NCI-H446 treated with DMSO at 0.1 percent for 48 hours (cell line): Measurements from ENCODE around the gene DUS1L.

Experiments used
- DNase-seq: peaks from one replicate; lab custom pipeline; 2025; lab: John Stamatoyannopoulos, UW

Gene DUS1L

GRCh38 chr17:82076018-82076784 lies 10.6 kb upstream of the DUS1L start:
- DNase-seq, result no peak

DNA sequence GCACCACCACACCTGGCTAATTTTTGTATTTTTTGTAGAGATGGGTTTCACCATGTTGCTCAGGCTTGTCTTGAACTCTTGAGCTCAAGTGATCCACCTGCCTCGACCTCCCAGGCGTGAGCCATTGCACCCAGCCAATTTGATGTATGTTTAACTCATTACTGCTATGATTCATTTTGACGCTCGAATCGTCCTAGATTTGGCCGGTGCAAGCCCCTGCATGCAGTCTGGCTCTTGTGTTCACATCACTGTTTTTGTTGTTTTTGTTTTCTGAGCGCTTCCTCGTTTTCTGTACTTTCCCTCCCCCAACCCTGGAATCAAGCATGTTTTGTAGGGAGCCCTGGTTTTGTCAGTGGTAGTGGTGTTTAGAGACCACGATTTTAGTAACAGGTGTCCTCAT lies 7.8 kb upstream of the DUS1L start:
- no peak for DNase-seq

DNA sequence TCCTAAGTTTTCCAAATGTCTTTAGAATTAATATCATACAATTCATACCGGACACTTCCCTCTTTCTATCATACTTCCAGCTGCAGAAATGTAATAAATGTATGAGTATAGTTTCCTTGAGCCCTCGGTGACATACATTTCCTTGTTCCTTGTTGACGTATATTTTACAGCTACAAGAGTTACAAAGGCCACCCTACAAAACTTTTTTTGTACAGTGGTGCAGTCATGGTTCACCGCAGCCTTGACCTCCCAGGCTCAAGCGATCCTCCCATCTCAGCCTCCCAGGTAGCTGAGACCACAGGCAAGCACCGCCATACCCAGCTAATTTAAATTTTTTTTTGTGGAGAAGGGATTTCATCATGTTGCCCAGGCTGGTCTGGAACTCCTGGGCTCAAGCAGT lies 7.2 kb upstream of the DUS1L start:
- DNase-seq, result no peak

DNA sequence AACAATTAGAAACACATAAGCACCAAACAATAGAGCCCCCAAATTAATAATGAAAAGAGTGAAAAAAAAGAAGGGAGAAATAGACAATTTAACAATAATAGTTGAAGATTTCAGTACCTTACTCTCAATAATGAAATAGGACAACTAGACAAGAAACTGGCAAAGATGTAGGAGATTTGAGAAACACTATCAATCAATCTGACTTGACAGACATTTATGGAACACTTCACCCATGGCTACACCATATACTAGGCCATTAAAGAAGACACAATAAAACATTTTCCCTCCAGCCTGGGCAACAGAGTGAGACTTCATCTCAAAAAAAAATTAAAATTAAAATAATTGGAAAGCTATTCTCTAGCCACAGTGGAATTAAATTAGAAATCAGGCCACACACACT lies 5.0 kb upstream of the DUS1L start:
- no peak for DNase-seq

GRCh38 chr17:82065193-82065637 lies 389 bp downstream of the DUS1L start:
- DNase-seq, result no peak

- no peak for DNase-seq
Observed at GRCh38 chr17:82064433-82065192, 991 bp downstream of the DUS1L start.

- DNase-seq, result no peak
Observed at GRCh38 chr17:82063424-82064415, 1.9 kb downstream of the DUS1L start.

- DNase-seq, result no peak
Observed at GRCh38 chr17:82062984-82063368, 2.6 kb downstream of the DUS1L start.

GRCh38 chr17:82062076-82062983 lies 3.3 kb downstream of the DUS1L start:
- no peak for DNase-seq

GRCh38 chr17:82061047-82061925 lies 4.3 kb downstream of the DUS1L start:
- DNase-seq, result no peak

GRCh38 chr17:82060614-82061013 lies 5.0 kb downstream of the DUS1L start:
- DNase-seq, result no peak

GRCh38 chr17:82060001-82060380 lies 5.6 kb downstream of the DUS1L start:
- DNase-seq, result no peak

- no peak for DNase-seq
Observed at GRCh38 chr17:82059272-82060000, 6.2 kb downstream of the DUS1L start.

DNA sequence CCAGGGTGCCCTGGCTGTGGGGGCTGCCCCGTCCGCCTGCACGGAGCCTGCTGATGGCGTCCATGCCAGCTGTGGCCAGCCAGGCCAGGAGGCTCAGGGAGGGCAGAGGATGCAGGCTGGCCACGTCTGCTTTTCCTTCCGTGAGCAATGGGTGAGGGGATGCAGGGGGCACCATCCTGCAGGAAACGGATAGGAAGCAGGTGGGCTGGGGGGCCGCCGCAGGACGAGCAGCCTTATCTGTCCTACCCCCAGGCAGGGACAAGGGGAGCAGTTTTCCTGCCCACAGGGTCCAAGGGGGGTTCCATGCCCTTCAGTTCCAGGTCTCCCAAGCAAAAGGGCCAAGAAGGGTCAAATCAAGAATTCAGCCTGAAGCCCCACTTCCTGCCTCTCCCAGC lies 6.8 kb downstream of the DUS1L start:
- no peak for DNase-seq

- no peak for DNase-seq
Observed at GRCh38 chr17:82058230-82058854, 7.3 kb downstream of the DUS1L start.

DNA sequence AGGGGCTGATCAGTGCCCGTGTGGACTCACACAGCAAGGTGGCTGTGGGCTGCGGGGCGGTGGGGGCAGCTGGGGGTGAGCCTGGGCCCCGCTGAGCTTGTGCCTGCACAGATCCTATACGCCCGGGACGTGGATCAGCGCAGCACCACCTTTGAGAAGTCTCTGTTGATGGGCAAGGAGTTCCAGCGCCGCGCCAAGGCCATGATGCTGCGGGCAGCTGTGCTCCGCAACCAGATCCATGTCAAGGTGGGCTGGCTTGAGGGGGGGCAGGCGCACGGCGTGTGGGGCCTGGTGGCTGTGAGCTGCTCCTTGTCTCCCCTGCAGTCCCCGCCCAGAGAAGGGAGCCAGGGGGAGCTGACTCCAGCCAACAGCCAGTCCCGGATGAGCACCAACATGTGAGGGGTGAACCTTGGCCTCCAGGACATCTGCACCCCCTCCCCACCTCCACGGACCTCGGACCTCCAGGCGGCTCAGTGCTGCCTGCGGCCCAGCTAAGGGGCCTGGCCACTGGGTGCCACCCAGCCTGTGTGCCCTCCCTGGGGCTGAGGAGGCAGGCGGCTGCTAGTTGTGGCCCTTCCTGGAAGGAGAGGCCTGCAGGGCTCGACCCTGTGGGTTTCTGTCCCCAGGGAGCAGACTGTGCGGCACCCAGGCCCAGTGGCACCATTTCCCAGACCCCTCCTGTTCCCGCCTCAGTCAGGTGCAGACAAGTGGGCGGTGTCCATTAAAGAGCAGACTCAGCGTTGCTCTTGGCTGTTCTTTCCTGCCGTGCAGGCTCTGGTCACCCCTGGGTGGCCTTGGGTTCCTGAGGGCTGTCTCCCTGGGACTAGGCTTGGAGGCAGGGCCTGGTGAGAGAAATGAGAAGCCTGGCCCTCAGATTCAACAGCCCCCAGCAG lies 8.6 kb downstream of the DUS1L start:
- DNase-seq, result no peak

- DNase-seq, result no peak
Observed at GRCh38 chr17:82055965-82056728, 9.5 kb downstream of the DUS1L start.
